GM23338 (cell line): ENCODE measurements around the gene CCDC167. TPM values are rescaled to one million over a fixed set of nuclear protein-coding genes. Genes with fewer than 3 reads are reported as not detected.

Source experiments
- ATAC-seq: fragments of 200-7000 bp; cut with Tn5 transposase; 3 replicates; pipeline ENCODE4 v1.9.1; 2020
- DNase-seq: peaks from one replicate; pipeline ENCODE4 v3.0.0-alpha.2; 2015; ENCODE audit warnings: low spot score
- H2AFZ ChIP-seq: fragments of 200-600 bp; sonication (generic); 2 replicates; pipeline ENCODE4 v1.8.0; 2016; ENCODE audit warnings: antibody characterized with exemption, mild to moderate bottlenecking, moderate library complexity
- H3F3A ChIP-seq: fragments of 200-600 bp; sonication (generic); replicated peaks from 2 replicates; pipeline ENCODE4 v1.8.0; 2017; ENCODE audit warnings: antibody characterized with exemption, mixed run types, low read depth
- H3K27ac ChIP-seq: fragments of 200-600 bp; sonication (generic); 2 replicates; pipeline ENCODE4 v1.6.1; 2016; ENCODE audit warnings: low read depth
- H3K27me3 ChIP-seq: fragments of 200-600 bp; sonication (generic); 2 replicates; pipeline ENCODE4 v1.8.0; 2016; ENCODE audit warnings: mild to moderate bottlenecking, mixed run types, moderate library complexity; ENCODE audit not compliant: insufficient read depth
- H3K36me3 ChIP-seq: fragments of 200-600 bp; sonication (generic); 2 replicates; pipeline ENCODE4 v1.8.0; 2016; ENCODE audit warnings: mild to moderate bottlenecking; ENCODE audit not compliant: insufficient read depth
- H3K4me1 ChIP-seq: fragments of 200-600 bp; sonication (generic); 2 replicates; pipeline ENCODE4 v1.8.0; 2016; ENCODE audit warnings: mild to moderate bottlenecking, moderate library complexity; ENCODE audit not compliant: insufficient read depth
- H3K4me2 ChIP-seq: fragments of 200-600 bp; sonication (generic); 2 replicates; pipeline ENCODE4 v1.7.1; 2017; ENCODE audit warnings: mixed run types
- H3K4me3 ChIP-seq: fragments of 200-600 bp; sonication (generic); 2 replicates; pipeline ENCODE4 v1.6.1; 2016; ENCODE audit warnings: mixed run types
- H3K79me2 ChIP-seq: fragments of 200-600 bp; sonication (generic); replicated peaks from 2 replicates; pipeline ENCODE4 v1.8.0; 2017; ENCODE audit warnings: mild to moderate bottlenecking; ENCODE audit not compliant: insufficient read depth
- H3K9me2 ChIP-seq: fragments of 200-600 bp; sonication (generic); 2 replicates; pipeline ENCODE4 v1.8.0; 2017; ENCODE audit not compliant: insufficient read depth
- H4K20me1 ChIP-seq: fragments of 200-600 bp; sonication (generic); replicated peaks from 2 replicates; pipeline ENCODE4 v1.8.0; 2017; ENCODE audit warnings: mild to moderate bottlenecking; ENCODE audit not compliant: insufficient read depth
- H3K27ac Mint-ChIP-seq: 2 replicates; pipeline ENCODE4 v1.8.0; 2020; ENCODE audit warnings: inconsistent platforms, mild to moderate bottlenecking, moderate library complexity, mixed read lengths
- H3K27me3 Mint-ChIP-seq: 3 replicates; pipeline ENCODE4 v1.8.0; 2022; ENCODE audit warnings: low read depth, mild to moderate bottlenecking, moderate library complexity, mixed read lengths, inconsistent platforms; ENCODE audit not compliant: insufficient read depth, poor library complexity
- H3K36me3 Mint-ChIP-seq: 3 replicates; pipeline ENCODE4 v1.8.0; 2021; ENCODE audit warnings: low read depth, mild to moderate bottlenecking, inconsistent platforms, moderate library complexity, mixed read lengths
- H3K4me1 Mint-ChIP-seq: 3 replicates; pipeline ENCODE4 v1.8.0; 2020; ENCODE audit warnings: mild to moderate bottlenecking, inconsistent platforms, mixed read lengths
- H3K4me3 Mint-ChIP-seq: 3 replicates; pipeline ENCODE4 v1.8.0; 2021; ENCODE audit warnings: moderate library complexity, mild to moderate bottlenecking, inconsistent platforms, mixed read lengths
- H3K9me3 Mint-ChIP-seq: 3 replicates; pipeline ENCODE4 v1.8.0; 2020; ENCODE audit warnings: moderate library complexity, mild to moderate bottlenecking, inconsistent platforms, mixed read lengths
- CREB1 ChIP-seq: fragments of 250-450 bp; sonication (Bioruptor Pico); IDR thresholded peaks from 2 replicates; pipeline ENCODE4 v1.5.0; 2020; ENCODE audit warnings: low read depth, mild to moderate bottlenecking, moderate library complexity
- CTCF ChIP-seq, 2 experiments: fragments of 200-600 bp in 1 of 2; sonication (generic) in 1 of 2; conservative IDR thresholded peaks; 2 replicates each; pipeline versions ENCODE4 v1.5.1 to v1.6.1; 2016 to 2017; ENCODE audit warnings: antibody characterized with exemption in 2 of 2, low read depth in 2 of 2, mild to moderate bottlenecking in 2 of 2, moderate library complexity in 1 of 2
- ETS1 ChIP-seq: IDR thresholded peaks from 2 replicates; pipeline ENCODE4 v1.6.1; 2016; ENCODE audit warnings: antibody characterized with exemption
- EZH2 ChIP-seq: fragments of 200-600 bp; sonication (generic); IDR thresholded peaks from one replicate; pipeline ENCODE4 v1.8.0; 2017; ENCODE audit warnings: antibody characterized with exemption, mild to moderate bottlenecking, low read depth; ENCODE audit not compliant: unreplicated experiment
- EZH2phosphoT487 ChIP-seq: fragments of 200-600 bp; sonication (generic); IDR thresholded peaks from one replicate; pipeline ENCODE4 v1.8.1; 2018; ENCODE audit warnings: antibody characterized with exemption; ENCODE audit not compliant: unreplicated experiment
- JUNB ChIP-seq: IDR thresholded peaks from one replicate; pipeline ENCODE4 v1.6.1; 2016; ENCODE audit warnings: antibody characterized with exemption; ENCODE audit not compliant: unreplicated experiment
- NANOG ChIP-seq: IDR thresholded peaks from 2 replicates; pipeline ENCODE4 v1.6.1; 2016; ENCODE audit warnings: antibody characterized with exemption, borderline replicate concordance
- POLR2AphosphoS5 ChIP-seq: IDR thresholded peaks from 2 replicates; pipeline ENCODE4 v1.6.1; 2016; ENCODE audit warnings: antibody characterized with exemption, low read depth
- STAT1 ChIP-seq: IDR thresholded peaks from one replicate; pipeline ENCODE4 v1.6.1; 2016; ENCODE audit warnings: antibody characterized with exemption; ENCODE audit not compliant: unreplicated experiment
- ZNF114 ChIP-seq: fragments of 250-450 bp; sonication (Bioruptor Pico); IDR thresholded peaks from 2 replicates; pipeline ENCODE4 v1.5.0; 2020; ENCODE audit warnings: mild to moderate bottlenecking, moderate library complexity
- ZNF331 ChIP-seq: fragments of 250-450 bp; sonication (Bioruptor Pico); IDR thresholded peaks from 2 replicates; pipeline ENCODE4 v1.5.0; 2020; ENCODE audit warnings: low read depth, mild to moderate bottlenecking, moderate library complexity
- polyA plus RNA-seq: library from polyadenylated mRNA; unstranded; fragments of >200 nt; fragmentation: Nextera tagmentation; extraction: Ambion mirVana; gene quantifications from 2 replicates; pipeline ENCODE4 v1.2.1, GENCODE V29; 2016
- total RNA-seq: library from RNA; depleted of rRNA; stranded (reverse); fragments of >200 nt; shearing (Covaris generic); gene quantifications from 2 replicates; pipeline ENCODE4 v1.2.3, GENCODE V29; 2014
- TF ChIP-seq, protein P1 (sequence below): fragments of 250-450 bp; sonication (Bioruptor Pico); IDR thresholded peaks from 2 replicates; pipeline ENCODE4 v1.5.0; 2020; ENCODE audit warnings: mild to moderate bottlenecking, moderate library complexity

Gene CCDC167
- total and polyA plus RNA-seq, 2 experiments from 2014 or later = 17.6 to 21.4 TPM

DNA sequence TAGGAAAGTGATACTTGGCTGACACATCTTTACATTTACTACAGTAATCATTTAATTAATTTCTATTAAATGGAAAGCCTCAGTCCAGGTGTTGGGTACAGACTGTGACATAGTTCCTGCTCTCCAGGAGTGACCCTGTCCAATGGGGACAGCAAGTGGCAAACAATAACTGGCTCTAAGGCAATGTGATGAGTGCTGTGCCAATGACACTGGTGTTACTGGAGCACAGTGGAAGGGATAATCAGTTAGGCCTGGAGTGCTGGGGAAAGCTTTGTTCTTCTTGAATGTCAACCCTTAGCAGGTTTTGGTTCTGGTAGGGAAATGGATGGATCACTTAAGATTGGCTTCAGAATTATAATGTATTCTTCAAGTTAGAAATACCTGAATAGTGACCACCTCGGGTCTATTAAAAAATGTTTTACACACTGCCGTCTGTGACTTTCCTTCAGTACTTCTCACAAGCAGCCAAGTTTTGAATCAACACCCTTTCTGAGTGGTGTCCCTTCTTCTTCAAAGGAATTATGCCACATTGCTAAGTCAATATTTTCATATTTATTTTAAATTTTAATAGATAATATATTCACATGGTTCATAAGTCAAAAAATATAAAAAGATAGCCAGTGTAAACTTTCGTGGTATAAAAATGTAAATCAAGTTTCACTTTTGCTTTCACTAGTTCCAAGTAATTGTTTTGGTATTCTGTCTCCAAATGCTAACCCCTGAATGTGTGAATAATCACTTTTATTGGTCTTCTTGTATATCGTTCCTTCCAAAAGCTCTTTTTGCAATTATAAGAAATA is 57.1 kb downstream of the CCDC167 start (continued):
- TF ChIP-seq, protein P1, sequence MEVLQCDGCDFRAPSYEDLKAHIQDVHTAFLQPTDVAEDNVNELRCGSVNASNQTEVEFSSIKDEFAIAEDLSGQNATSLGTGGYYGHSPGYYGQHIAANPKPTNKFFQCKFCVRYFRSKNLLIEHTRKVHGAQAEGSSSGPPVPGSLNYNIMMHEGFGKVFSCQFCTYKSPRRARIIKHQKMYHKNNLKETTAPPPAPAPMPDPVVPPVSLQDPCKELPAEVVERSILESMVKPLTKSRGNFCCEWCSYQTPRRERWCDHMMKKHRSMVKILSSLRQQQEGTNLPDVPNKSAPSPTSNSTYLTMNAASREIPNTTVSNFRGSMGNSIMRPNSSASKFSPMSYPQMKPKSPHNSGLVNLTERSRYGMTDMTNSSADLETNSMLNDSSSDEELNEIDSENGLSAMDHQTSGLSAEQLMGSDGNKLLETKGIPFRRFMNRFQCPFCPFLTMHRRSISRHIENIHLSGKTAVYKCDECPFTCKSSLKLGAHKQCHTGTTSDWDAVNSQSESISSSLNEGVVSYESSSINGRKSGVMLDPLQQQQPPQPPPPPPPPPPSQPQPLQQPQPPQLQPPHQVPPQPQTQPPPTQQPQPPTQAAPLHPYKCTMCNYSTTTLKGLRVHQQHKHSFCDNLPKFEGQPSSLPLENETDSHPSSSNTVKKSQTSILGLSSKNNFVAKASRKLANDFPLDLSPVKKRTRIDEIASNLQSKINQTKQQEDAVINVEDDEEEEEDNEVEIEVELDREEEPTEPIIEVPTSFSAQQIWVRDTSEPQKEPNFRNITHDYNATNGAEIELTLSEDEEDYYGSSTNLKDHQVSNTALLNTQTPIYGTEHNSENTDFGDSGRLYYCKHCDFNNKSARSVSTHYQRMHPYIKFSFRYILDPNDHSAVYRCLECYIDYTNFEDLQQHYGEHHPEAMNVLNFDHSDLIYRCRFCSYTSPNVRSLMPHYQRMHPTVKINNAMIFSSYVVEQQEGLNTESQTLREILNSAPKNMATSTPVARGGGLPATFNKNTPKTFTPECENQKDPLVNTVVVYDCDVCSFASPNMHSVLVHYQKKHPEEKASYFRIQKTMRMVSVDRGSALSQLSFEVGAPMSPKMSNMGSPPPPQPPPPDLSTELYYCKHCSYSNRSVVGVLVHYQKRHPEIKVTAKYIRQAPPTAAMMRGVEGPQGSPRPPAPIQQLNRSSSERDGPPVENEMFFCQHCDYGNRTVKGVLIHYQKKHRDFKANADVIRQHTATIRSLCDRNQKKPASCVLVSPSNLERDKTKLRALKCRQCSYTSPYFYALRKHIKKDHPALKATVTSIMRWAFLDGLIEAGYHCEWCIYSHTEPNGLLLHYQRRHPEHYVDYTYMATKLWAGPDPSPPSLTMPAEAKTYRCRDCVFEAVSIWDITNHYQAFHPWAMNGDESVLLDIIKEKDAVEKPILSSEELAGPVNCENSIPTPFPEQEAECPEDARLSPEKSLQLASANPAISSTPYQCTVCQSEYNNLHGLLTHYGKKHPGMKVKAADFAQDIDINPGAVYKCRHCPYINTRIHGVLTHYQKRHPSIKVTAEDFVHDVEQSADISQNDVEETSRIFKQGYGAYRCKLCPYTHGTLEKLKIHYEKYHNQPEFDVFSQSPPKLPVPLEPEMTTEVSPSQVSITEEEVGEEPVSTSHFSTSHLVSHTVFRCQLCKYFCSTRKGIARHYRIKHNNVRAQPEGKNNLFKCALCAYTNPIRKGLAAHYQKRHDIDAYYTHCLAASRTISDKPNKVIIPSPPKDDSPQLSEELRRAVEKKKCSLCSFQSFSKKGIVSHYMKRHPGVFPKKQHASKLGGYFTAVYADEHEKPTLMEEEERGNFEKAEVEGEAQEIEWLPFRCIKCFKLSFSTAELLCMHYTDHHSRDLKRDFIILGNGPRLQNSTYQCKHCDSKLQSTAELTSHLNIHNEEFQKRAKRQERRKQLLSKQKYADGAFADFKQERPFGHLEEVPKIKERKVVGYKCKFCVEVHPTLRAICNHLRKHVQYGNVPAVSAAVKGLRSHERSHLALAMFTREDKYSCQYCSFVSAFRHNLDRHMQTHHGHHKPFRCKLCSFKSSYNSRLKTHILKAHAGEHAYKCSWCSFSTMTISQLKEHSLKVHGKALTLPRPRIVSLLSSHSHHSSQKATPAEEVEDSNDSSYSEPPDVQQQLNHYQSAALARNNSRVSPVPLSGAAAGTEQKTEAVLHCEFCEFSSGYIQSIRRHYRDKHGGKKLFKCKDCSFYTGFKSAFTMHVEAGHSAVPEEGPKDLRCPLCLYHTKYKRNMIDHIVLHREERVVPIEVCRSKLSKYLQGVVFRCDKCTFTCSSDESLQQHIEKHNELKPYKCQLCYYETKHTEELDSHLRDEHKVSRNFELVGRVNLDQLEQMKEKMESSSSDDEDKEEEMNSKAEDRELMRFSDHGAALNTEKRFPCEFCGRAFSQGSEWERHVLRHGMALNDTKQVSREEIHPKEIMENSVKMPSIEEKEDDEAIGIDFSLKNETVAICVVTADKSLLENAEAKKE = no peak
- TF ChIP-seq ZNF114 (no peak), ETS1 (no peak), POLR2AphosphoS5 (no peak), CREB1 (no peak), NANOG (no peak), JUNB (no peak), EZH2 (no peak)

GRCh38 chr6:37441651-37442050 is 58.0 kb downstream of the CCDC167 start:
- Histone ChIP-seq H3K27me3 (no peaks in the 10 kb centered on the region), H2AFZ (no peak overlapping the region), H4K20me1 (peaks cover 23% of the 10 kb centered on the region), H3K9me2 (no peaks in the 10 kb centered on the region), H3K4me3 (no peak overlapping the region), H3F3A (no peaks in the 10 kb centered on the region), H3K36me3 (peaks cover 19% of the 10 kb centered on the region), H3K79me2 (peaks cover 12% of the 10 kb centered on the region), H3K4me1 (no peaks in the 10 kb centered on the region), H3K27ac (no peak overlapping the region), H3K4me2 (no peak overlapping the region)
- H3K4me3 Mint-ChIP-seq = no peak overlapping the region
- H3K9me3 Mint-ChIP-seq = no peaks in the 10 kb centered on the region
- H3K36me3 Mint-ChIP-seq = peaks cover 26% of the 10 kb centered on the region
- H3K27ac Mint-ChIP-seq = no peak overlapping the region
- DNase-seq (no peak), ATAC-seq (no peak)
- no peaks in the 10 kb centered on the region for H3K4me1 Mint-ChIP-seq
- peaks cover 1% of the 10 kb centered on the region for H3K27me3 Mint-ChIP-seq
- TF ChIP-seq EZH2phosphoT487 (no peak), NANOG (no peak), ZNF114 (no peak), ZNF331 (CRISPR knock-in tag) (no peak), JUNB (no peak), STAT1 (no peak), EZH2 (no peak), CTCF (conservative IDR thresholded peaks at IDR 0.05; ENCODE audit: low read depth in 2 of 2) (no peak)
